ENCODE data around the gene AKAP6. TPM values are rescaled to one million over a fixed set of nuclear protein-coding genes. Genes with fewer than 3 reads are reported as not detected.

AKAP6 gene
- total RNA-seq, 2 experiments from 2014 or later: 0.13 to 0.72 TPM

- TF ChIP-seq CTCF (conservative IDR thresholded peaks at IDR 0.05; ENCODE audit: low read length): no peak
- no peaks in the 10 kb centered on the region for H3K9me2 ChIP-seq (ENCODE audit: insufficient read depth, low read length)
- no peak overlapping the region for H3K4me3 ChIP-seq (ENCODE audit: low read depth, low read length, poor library complexity, severe bottlenecking)
- H3K79me2 ChIP-seq (ENCODE audit: insufficient read depth, low read depth, low read length): no peaks in the 10 kb centered on the region
- no peaks in the 10 kb centered on the region for H3K36me3 ChIP-seq (ENCODE audit: insufficient read depth, low read length)
- no peak overlapping the region for H3K4me2 ChIP-seq (ENCODE audit: low read length)
- intact Hi-C loops (cut with micrococcal nuclease; ENCODE audit: unreplicated experiment): no loop called here
- no peaks in the 10 kb centered on the region for H3K4me1 ChIP-seq (ENCODE audit: insufficient read depth, low read length, poor library complexity, severe bottlenecking)
- CTCF ChIA-PET (ENCODE audit: unreplicated experiment): no interaction called here
- no peak overlapping the region for H2AFZ ChIP-seq (ENCODE audit: low read length)
- H3K27ac ChIP-seq (ENCODE audit: low read depth, low read length, poor library complexity, severe bottlenecking): no peak overlapping the region
- no peak for DNase-seq (ENCODE audit: low spot score)
- POLR2A ChIA-PET: no interaction called here
- no peaks in the 10 kb centered on the region for H3K9me3 ChIP-seq (ENCODE audit: low read length)
- no peaks in the 10 kb centered on the region for H4K20me1 ChIP-seq (ENCODE audit: insufficient read depth, low read length)
- no TSS peak for BruUV-seq (replicated peaks)
Measured at GRCh38 chr14:32603992-32604565, 275.0 kb downstream of the AKAP6 start.

- H3K4me1 ChIP-seq (ENCODE audit: insufficient read depth, low read length, poor library complexity, severe bottlenecking): no peaks in the 10 kb centered on the region
- no peaks in the 10 kb centered on the region for H3K9me3 ChIP-seq (ENCODE audit: low read length)
- no peak for DNase-seq (ENCODE audit: low spot score)
- no TSS peak for BruUV-seq (replicated peaks)
- no peak overlapping the region for H3K27ac ChIP-seq (ENCODE audit: low read depth, low read length, poor library complexity, severe bottlenecking)
- no peak overlapping the region for H2AFZ ChIP-seq (ENCODE audit: low read length)
- H3K4me2 ChIP-seq (ENCODE audit: low read length): no peak overlapping the region
- no peaks in the 10 kb centered on the region for H3K9me2 ChIP-seq (ENCODE audit: insufficient read depth, low read length)
- no peaks in the 10 kb centered on the region for H3K79me2 ChIP-seq (ENCODE audit: insufficient read depth, low read depth, low read length)
- no peak overlapping the region for H3K4me3 ChIP-seq (ENCODE audit: low read depth, low read length, poor library complexity, severe bottlenecking)
- TF ChIP-seq EZH2phosphoT487 (IDR thresholded peaks at IDR 0.05; ENCODE audit: borderline replicate concordance, low read depth, low read length): no peak
- TF ChIP-seq CTCF (conservative IDR thresholded peaks at IDR 0.05; ENCODE audit: low read length): no peak
- no peaks in the 10 kb centered on the region for H3K36me3 ChIP-seq (ENCODE audit: insufficient read depth, low read length)
- ChIA-PET CTCF (ENCODE audit: unreplicated experiment) (no interaction called here), POLR2A (interaction anchor here (0.5 kb wide), 1 partner anchor 361 kb away, joined by 6 read pairs; no protein-coding TSS in a partner anchor)
- no peaks in the 10 kb centered on the region for H4K20me1 ChIP-seq (ENCODE audit: insufficient read depth, low read length)
- intact Hi-C loops (cut with micrococcal nuclease; ENCODE audit: unreplicated experiment): no loop called here
Measured at GRCh38 chr14:32606301-32606700, 277.2 kb downstream of the AKAP6 start.

GRCh38 chr14:32607399-32607798, 278.3 kb downstream of the AKAP6 start:
- no peaks in the 10 kb centered on the region for H4K20me1 ChIP-seq (ENCODE audit: insufficient read depth, low read length)
- no peaks in the 10 kb centered on the region for H3K36me3 ChIP-seq (ENCODE audit: insufficient read depth, low read length)
- H3K79me2 ChIP-seq (ENCODE audit: insufficient read depth, low read depth, low read length): no peaks in the 10 kb centered on the region
- H3K4me1 ChIP-seq (ENCODE audit: insufficient read depth, low read length, poor library complexity, severe bottlenecking): no peaks in the 10 kb centered on the region
- BruUV-seq (replicated peaks): no TSS peak
- no peak overlapping the region for H3K4me2 ChIP-seq (ENCODE audit: low read length)
- no peak for DNase-seq (ENCODE audit: low spot score)
- no peaks in the 10 kb centered on the region for H3K9me3 ChIP-seq (ENCODE audit: low read length)
- no peak overlapping the region for H3K4me3 ChIP-seq (ENCODE audit: low read depth, low read length, poor library complexity, severe bottlenecking)
- no peak overlapping the region for H2AFZ ChIP-seq (ENCODE audit: low read length)
- no peak overlapping the region for H3K27ac ChIP-seq (ENCODE audit: low read depth, low read length, poor library complexity, severe bottlenecking)
- POLR2A ChIA-PET: interaction anchor here (0.5 kb wide), 1 partner anchor 346 kb away, joined by 4 read pairs; no protein-coding TSS in a partner anchor
- H3K9me2 ChIP-seq (ENCODE audit: insufficient read depth, low read length): no peaks in the 10 kb centered on the region
- no peak for TF ChIP-seq CTCF (conservative IDR thresholded peaks at IDR 0.05; ENCODE audit: low read length)
- no peak for TF ChIP-seq EZH2phosphoT487 (IDR thresholded peaks at IDR 0.05; ENCODE audit: borderline replicate concordance, low read depth, low read length)
- intact Hi-C loops (cut with micrococcal nuclease; ENCODE audit: unreplicated experiment): no loop called here
- CTCF ChIA-PET (ENCODE audit: unreplicated experiment): no interaction called here

Measured in OCI-LY7 (cell line).